D721Med (cell line): ENCODE results near the gene PAX5.

ENCODE experiments used
- DNase-seq: peaks from one replicate; pipeline ENCODE4 v3.0.0; 2011; ENCODE audit warnings: low spot score; ENCODE audit not compliant: insufficient read length
- FAIRE-seq: peaks from 2 replicates; lab custom pipeline; 2011; peaks lifted over from hg19 to GRCh38; lab: Jason Lieb, UNC
- CTCF ChIP-seq: IDR thresholded peaks from 2 replicates; pipeline ENCODE4 v1.5.1; 2012; ENCODE audit warnings: mild to moderate bottlenecking, control low read depth; ENCODE audit not compliant: insufficient read depth; ENCODE audit errors: missing control alignments

PAX5 gene

GRCh38 chr9:36797471-36798220 is 236.4 kb downstream of the PAX5 start:
- DNase-seq, result no peak
- TF ChIP-seq CTCF, result no peak
- FAIRE-seq, result no peak

- no peak for FAIRE-seq
- TF ChIP-seq CTCF, result no peak
- no peak for DNase-seq
These were observed 237.2 kb downstream of the PAX5 start for GRCh38 chr9:36796671-36797419.

- no peak for TF ChIP-seq CTCF
- DNase-seq, result no peak
- no peak for FAIRE-seq
These were observed 239.6 kb downstream of the PAX5 start for GRCh38 chr9:36794461-36794860.

- FAIRE-seq (no peak), DNase-seq (no peak)
- TF ChIP-seq CTCF, result no peak
These were observed 240.8 kb downstream of the PAX5 start for GRCh38 chr9:36793277-36793676.

GRCh38 chr9:36791222-36791950 is 242.7 kb downstream of the PAX5 start:
- TF ChIP-seq CTCF, result no peak
- DNase-seq (no peak), FAIRE-seq (no peak)

GRCh38 chr9:36789886-36790285 is 244.2 kb downstream of the PAX5 start:
- DNase-seq (no peak), FAIRE-seq (no peak)
- no peak for TF ChIP-seq CTCF
